ENCODE measurements around the gene CLCN3.
"Not testable (repeated sequence)": the region's sequence is repeated elsewhere in the genome, so short reads cannot be mapped to it uniquely, and the experiment has no call there.

The CLCN3 gene

DNA sequence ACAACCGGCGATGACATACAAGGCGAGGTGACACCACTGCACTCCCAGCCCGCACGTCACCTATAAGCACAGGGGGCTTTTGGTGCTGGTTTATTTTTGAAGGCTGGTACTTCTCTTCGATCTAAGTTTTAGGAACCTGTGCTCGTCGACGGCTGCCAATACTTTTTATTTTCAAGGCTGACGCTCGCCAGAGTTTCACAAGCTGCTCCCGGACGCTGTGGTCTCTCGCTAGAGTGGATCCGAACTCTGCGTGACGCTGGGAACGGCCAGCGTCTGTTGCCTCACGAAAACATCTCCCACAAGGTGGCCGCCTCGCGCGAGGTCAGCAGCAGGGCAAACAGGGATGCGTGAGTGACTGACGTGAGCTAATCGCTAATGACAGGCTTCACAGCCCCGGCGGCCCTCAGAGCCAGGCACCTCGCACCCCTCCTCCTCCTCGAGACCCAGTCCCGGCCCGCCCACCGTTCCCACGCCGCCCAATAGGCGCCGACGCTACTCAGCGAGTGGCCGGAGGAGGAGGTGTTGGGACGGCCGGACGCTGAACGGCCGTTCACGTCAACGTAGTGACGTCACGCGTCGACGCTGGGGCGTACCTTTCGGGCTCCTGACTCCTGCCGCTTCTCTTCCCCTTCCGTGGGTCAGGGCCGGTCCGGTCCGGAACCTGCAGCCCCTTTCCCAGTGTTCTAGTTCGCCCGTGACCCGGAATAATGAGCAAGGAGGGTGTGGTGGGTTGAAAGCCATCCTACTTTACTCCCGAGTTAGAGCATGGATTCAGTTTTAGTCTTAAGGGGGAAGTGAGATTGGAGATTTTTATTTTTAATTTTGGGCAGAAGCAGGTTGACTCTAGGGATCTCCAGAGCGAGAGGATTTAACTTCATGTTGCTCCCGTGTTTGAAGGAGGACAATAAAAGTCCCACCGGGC is at the start of gene CLCN3:
CLCN3 (plus strand) TSS at position 621 of the 922 bp plus-strand sequence. CDS start 15,351 bp downstream, outside the sequence.
- DNase-seq (ENCODE audit: low spot score): peak; percentile 90

DNA sequence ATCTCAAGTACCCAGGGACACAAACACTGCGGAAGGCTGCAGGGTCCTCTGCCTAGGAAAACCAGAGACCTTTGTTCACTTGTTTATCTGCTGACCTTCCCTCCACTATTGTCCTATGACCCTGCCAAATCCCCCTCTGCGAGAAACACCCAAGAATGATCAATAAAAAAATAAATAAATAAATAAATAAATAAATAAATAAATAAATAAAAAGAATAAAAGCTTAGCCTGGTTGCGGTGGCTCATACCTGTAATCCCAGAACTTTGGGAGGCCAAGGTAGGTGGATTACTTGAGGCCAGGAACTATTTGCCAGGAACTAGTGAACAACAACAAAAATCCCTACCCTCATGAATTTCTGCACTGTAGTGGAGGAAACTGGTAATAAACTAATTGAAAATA is 49.4 kb upstream of the CLCN3 start:
- not testable (repeated sequence) for DNase-seq (ENCODE audit: low spot score)

DNA sequence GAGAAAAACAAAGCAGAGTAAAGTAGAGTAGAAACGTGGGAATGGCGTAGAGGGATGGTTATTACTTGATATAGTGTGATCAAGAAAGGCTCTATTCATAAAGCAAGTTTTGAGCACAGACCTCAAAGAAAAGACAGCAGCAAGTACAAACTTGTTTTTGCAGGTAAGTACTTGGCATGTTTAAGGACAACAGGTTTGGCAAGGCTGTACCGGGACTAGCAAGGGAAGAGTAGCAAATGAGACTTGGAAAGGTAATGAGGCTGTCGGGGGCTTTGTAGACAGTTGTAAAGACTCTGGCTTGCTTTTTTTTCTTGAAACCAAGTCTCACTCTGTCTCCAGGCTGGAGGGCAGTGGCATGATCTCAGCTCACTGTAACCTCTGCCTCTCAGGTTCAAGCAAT is 48.9 kb upstream of the CLCN3 start:
- DNase-seq (ENCODE audit: low spot score): no peak

DNA sequence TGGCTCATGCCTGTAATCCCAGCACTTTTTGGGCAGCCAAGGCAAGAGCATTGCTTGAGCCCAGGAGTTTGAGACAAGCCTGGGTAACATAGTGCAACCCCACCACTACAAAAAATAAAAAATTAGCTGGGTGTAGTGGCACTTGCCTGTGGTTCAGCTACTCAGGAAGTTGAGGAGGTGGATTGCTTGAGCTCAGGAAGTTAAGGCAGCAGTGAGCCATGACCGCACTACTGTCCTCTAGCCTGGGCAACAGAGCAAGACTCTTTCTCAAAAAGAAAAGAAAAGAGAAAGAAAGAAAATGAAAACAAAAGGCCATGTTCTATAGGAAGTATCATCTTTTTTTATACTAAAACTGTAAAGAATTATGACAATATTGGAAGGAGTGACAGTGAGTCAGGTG is 46.5 kb upstream of the CLCN3 start:
- no peak for DNase-seq (ENCODE audit: low spot score)

DNA sequence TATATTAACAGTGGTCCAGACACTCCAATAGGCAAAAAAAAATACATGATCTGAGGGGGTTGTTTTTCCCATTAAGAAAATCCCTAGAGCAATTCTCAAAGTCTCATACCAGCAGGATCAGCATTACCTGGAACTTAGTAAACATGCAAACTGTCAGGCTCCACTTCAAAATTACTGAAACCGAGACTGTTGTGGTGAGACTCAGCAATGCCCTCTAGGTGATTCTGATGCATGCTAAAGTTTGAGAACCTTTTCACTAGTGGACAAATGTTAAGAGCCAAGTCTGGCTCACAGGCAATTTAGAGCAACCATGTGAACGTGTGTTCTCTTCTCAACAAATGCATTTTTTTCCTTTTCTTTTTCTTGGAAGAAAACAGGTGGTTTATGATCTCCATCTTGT is 38.2 kb upstream of the CLCN3 start:
- DNase-seq (ENCODE audit: low spot score): no peak

GRCh38 chr4:169582706-169583105 is 37.7 kb upstream of the CLCN3 start:
- no peak for DNase-seq (ENCODE audit: low spot score)

DNA sequence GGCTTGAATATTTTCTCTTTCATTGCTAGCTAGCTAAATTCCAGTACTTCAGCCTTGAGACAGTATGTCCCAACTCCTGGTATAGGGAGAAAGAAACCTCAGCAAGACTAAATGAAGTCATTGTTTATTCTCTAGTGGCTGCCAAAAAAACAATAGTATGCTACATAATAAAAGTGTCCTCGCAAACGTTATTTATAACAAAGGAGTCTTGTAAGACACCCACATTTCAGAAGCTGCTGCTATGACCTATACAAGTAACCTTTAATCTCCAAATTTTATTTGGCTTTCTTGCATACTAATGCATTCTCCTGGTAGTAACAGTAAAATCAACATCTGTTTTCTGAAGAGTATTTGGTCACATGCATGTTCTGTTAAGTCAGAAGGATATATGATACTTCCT is 36.8 kb upstream of the CLCN3 start:
- DNase-seq (ENCODE audit: low spot score): no peak

- DNase-seq (ENCODE audit: low spot score): no peak
Measured at GRCh38 chr4:169593050-169593560, 27.3 kb upstream of the CLCN3 start.

DNA sequence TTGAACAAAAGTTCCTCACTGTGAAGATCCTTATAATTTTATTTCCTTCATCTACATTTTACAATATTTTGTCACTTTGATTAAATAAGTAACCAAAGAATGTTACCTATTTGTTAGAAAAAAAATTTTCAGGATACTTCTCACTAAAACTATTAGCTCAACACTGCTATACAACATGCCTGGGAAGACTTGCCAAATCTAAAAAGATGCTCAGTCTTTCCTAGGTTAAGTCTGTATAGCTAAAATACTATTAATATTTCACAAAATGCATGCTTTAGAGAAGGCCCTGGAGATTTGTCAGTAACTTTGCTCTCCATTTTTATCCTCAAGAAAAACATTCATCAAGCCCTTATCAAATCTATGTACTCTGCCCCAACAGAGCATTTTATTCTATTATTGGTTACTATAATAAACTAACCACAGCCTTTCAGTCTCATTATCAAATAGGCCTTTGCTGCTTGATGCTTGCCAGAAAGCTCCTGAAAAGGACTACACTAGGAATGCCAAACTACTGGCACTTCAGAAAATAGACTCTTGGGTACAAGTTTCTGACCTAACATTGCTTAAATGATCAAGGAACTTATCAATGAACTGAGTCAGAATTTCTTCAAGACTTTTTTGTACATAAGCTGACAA is 25.7 kb upstream of the CLCN3 start:
- DNase-seq (ENCODE audit: low spot score): no peak

DNA sequence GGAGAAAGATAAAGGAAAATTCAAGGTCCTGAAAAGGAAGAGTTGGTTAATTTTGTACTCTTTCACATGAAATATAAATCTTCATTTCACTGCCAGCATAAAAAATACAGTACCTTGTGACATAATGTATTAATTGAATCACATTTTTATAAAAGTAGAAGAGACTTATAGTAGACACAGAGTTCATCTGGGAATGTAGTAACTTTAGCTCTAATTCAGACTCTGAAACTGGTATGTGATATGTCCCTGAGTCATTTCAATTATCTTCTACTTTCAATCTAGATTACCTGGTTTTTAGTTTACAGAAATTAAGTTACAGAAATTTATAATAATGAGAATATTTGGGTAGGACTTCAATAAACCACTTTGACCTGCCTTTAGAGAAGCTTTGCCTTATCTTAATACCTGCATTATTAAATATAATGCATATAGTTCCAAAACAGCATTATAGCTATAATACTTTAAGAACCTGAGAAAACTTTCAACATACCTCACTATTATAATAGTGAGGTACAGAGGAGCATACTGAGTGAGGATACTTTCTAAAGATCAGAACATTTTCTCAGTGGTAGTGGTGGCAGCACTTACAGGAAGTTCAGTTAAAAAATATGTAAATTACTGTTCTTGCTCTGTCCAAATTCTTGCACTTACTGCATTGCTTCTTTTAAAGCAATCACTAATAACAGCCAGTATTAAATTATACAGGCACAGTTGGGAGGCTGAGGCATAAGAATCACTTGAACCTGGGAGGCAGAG is 19.2 kb upstream of the CLCN3 start:
- DNase-seq (ENCODE audit: low spot score): no peak

GRCh38 chr4:169603312-169603711 is 17.1 kb upstream of the CLCN3 start:
- DNase-seq (ENCODE audit: low spot score): no peak

GRCh38 chr4:169604131-169604900 is 16.1 kb upstream of the CLCN3 start:
- peak; percentile 39 for DNase-seq (ENCODE audit: low spot score)

GRCh38 chr4:169604903-169605331 is 15.5 kb upstream of the CLCN3 start:
- DNase-seq (ENCODE audit: low spot score): no peak

DNA sequence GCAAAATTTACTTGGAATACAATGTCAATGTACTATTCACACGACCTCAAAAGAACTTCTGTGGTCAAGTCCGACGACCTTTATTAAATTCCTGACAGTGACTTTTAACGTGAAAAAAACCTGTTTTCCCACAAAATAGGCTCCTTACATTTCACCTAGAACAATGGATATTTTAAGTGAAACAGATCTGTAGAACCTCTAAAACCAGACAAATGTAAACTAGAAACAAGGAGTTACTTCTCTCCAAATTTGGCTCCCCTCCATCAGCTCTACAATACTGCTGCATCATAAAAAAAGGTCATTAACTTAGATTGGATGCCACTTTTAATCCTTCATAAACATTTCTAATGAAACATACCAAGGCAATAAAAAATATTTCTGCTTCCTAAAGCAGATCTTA is 9.2 kb upstream of the CLCN3 start:
- DNase-seq (ENCODE audit: low spot score): no peak

DNA sequence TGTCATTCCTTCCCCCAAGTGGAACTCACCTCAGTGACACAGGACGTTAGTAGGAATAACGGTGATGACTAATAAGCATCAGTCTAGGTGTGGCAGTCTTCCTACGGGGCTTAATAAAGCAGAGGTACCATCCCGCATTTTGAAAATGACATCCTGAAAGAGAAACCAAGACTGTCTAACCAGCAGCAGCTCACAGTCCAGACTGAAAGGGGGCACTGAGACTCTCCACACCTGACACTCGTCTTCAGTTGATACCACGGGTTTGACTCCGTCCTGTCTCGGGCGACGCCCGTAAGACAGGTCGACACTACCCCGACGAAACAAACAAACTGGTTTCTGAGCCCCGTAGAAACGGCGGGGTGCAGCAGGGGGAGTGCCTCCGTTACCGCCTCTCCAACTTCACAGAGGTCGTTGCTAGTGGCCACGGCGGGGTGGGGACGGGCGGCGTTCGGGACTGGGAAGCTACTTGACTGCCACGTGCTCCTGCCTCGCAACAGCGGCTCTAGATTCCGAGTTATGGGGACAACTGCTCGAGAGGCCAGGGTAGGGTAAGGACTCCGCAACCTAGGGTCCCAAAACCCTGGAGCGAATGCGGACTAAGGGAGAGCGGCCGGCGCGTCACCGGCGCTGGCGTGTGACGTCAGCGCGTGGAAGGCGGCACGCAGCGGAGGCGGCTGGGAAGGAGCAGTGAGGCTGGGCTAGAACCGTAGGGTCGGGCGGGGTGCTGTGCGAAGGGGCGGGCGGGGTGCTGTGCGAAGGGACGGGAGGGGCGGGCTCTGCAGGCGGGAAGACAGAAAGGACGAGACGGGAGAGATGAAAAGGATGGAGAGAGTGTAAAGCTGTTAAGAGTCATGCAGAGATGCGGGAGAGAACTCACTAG is 8.1 kb upstream of the CLCN3 start, which contains the start of gene NEK1:
NEK1 (minus strand) TSS at position 593 of the 880 bp plus-strand sequence. CDS start 9,953 bp downstream, outside the sequence.
- peak; percentile 85 for DNase-seq (ENCODE audit: low spot score)

GRCh38 chr4:169612871-169613859 is 7.2 kb upstream of the CLCN3 start:
- peak; percentile 78 for DNase-seq (ENCODE audit: low spot score)

GRCh38 chr4:169615467-169616106 is 4.8 kb upstream of the CLCN3 start:
- peak; percentile 21 for DNase-seq (ENCODE audit: low spot score)

- no peak for DNase-seq (ENCODE audit: low spot score)
Measured at GRCh38 chr4:169616846-169617245, 3.5 kb upstream of the CLCN3 start.

DNA sequence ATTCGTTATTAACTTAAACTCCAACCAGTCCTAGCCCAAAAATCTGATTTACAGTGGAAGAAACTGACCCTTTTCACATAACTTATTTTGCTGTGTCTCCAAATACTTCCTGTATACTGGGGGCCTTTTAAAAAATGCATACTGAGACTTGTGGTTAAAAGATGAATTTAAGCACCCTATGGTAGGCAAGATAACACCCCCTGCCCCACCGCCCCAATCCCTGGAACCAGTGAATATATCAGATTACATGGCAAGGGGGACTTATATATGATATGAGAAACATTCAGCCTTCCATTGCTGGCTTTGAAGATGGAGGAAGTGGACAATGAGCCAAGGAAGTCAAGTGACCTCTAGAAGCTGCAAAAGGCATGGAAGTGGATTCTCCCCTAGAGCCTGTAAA is 3.1 kb upstream of the CLCN3 start:
- DNase-seq (ENCODE audit: low spot score): no peak
